SW480 (cell line): ENCODE measurements around the gene FA2H.
"Not testable (repeated sequence)": the region's sequence is repeated elsewhere in the genome, so short reads cannot be mapped to it uniquely, and the experiment has no call there.

Experiments
- DNase-seq: peaks from one replicate; pipeline ENCODE4 v3.0.0-alpha.2; 2016; ENCODE audit warnings: low spot score

Gene FA2H

DNA sequence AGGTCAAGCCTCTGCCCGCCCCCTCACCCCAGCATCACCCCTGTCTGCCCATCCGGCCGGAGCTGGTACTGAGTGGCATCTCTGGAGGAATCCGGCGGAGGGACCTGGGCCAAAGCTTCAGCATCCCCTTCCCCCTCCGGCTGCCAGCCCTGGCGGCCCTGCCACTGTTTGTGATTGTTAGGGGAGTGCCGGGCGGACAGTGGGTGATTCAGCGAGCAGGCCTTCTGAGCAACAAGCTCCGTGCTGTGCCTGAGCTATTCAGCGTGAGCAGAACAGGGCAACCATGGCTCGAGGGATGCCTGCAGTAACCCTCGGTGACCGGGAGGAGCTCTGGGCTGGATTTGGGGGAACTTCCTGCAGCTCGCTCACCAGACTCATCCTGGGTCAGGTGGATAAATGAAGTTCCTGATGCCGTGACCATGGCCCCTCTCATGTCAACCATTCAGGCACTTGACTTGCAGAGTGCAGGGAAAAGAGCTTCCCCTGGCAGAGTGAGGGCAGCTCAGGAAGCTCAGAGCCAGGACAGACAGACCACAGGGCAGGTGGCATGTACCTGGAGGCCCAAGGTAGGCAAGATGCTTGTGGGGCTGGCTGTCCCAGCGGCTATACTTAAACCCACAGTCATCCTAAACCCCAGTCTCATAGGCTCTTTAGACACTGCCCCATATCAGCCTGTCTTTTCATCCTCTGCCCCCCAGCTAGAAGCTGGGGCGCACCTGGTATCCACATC, 49.6 kb downstream of the FA2H start:
- peak; percentile 36 for DNase-seq

DNA sequence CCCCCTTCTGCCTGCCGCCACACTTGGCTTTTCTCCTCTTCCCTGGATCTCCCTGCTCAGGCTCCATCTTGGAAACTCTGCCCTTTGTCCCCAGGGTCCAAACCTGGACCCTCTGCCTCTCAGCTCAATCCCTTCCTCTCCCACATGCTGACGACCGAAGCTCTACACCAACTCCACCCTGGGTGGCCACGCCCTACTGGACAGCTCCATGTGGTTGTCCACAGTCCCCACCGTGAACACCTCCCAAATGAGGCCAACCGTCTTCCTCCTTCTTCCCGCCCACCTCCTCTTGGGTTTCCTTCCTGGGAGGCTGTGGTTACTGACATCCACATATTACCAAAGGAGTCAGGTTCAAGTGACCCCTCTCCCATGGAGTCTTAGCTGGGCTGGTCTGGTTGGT, 51.4 kb downstream of the FA2H start:
- no peak for DNase-seq

DNA sequence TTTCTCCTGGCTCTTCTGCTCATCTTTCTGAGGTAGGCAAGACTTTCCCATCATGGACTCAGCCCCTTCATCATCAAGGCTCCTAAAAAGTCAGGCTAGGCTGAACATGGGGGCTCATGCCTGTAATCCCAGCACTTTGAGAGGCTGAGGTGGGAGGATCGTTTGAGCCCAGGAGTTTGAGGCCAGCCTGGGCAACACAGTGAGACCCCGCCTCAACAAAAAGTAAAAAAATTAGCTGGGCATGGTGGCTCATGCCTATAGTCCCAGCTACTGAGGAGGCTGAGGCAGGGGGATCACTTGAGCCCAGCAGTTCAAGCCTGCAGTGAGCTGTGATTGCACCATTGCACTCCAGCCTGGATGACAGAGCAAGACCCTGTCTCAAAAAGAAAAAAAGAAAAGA, 52.5 kb downstream of the FA2H start:
- DNase-seq: not testable (repeated sequence)

DNA sequence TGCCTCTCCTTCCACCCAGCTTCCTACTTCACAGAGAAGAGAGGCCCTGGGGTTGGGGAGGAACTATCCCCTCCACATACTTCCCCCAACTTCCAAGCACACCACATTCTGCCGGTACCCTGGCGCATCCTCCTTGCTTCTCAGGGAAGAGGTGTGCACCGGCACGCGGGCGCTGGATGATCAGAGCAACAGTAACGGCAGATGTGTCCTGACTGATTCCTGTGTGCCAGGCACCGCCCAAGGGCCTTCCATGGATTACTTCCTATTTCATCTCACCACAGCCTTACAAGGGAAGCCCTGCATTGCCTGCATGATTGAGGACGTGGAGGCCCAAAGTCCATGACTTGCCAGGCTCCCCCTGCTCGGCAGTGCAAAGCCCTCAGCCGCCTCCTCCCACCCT, 52.9 kb downstream of the FA2H start:
- DNase-seq: no peak

DNA sequence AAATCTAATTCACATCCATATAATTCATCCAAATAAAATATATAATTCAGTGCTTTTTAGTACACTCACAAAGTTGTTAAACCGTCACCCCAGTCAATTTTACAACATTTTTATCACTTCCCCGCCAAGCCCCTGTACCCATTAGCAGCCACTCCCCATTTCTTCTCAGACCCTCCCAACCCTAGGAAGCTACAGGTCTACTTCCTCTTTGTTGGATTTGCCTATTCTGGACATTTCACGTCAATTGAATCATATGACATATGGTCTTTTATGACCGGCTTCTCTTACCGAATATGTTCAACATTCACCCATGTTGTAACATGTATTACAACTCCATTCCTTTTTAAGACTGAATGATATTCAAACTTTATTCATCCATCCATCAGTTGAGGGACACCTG, 54.0 kb downstream of the FA2H start:
- DNase-seq: no peak

DNA sequence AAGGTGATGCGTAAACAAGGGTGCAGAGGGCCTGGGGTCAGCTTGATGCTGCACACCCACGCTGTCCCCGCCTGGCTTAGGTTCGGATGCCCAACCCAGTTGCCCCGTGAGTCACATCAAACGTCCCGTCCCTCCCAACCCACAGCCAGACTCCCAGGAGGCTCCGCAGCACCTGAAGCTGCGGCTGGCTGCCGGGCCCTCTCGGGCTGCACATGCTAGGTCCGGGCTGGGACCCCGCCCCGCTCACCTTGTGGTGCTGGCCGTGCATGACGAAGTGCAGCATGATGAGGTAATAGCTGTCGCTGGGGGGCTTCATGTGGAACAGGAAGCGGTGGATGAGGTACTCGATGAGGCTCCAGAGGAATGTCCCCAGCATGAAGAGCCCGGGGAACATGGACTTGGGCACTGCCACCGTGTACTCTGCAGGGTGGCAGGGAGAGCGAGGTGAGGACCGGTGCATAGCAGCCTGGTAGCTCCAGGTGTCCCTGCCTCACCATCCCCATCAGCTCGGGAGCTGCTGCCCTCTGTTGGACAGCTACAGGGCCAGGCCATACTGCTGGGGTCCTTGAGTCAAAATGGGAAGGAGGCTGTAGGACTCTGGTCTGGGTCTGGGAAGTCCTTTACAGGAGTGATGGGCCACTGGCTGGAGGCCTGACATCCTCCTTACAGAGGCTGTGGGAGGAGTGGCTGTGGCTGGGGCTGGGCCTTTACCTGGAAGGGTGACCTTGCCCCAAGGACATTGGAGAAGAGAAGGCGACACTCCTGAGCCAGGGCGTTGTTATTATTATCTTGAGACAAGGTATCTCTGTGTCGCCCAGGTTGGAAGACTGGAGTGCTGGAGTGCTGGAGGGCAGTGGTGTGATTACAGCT, 55.6 kb downstream of the FA2H start:
- no peak for DNase-seq

DNA sequence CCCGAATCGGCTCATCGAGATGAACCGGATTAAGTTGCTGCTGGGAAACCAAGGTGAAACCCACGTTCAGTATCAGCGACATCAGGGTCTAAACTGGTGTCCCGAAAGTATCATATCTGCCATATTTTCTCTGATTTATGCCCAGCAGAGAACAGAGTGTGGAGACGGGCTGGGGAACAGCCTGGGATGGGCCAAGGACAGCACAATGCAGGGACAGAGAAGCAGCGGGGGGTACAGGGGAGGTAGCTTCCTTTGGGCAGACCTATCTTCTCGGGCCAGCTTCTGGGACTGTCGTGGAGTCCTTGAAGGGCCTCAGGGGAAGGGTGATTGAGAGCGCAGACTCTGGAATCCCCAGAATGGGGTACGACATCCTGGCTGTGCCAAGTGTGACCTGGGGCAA, 56.5 kb downstream of the FA2H start:
- no peak for DNase-seq

DNA sequence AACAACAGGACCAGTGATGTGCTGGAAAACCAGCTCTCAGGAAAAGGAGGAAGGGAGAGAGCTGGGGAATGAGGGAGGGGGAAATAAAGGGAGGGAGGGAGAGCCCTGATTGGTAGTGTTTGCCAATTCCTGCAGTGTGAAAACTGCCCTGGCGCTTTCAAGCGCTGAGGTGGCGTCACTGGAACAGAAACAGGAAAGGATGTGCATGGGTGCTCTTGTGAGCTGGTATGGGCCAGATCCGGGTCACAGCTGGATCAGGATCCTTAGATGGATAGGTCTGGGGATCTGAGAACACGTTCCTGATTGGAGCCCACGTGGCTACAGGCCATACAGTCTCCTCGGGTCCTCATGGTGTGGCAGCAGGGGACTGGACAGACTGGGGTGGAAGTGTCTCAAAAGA, 57.3 kb downstream of the FA2H start:
- no peak for DNase-seq

DNA sequence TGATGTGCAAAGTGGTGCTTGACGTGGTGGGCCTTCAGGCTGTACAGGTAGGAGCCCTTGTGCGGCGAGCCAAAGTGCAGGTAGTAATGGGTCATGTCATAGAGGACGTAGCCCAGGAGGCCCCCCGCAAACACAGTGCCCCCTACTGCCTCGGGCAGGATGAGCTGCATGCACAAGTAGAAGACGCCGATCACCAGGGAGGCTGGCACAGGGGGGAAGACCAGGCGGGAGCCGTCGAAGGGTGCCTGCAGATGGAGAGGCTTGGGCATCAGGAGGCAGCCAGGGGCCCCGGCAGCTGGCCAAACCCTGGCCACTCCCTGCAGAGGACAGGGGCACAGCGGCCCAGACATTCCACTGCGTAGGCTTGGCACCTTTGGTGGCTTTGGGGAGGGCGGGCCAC, 58.3 kb downstream of the FA2H start:
- no peak for DNase-seq

DNA sequence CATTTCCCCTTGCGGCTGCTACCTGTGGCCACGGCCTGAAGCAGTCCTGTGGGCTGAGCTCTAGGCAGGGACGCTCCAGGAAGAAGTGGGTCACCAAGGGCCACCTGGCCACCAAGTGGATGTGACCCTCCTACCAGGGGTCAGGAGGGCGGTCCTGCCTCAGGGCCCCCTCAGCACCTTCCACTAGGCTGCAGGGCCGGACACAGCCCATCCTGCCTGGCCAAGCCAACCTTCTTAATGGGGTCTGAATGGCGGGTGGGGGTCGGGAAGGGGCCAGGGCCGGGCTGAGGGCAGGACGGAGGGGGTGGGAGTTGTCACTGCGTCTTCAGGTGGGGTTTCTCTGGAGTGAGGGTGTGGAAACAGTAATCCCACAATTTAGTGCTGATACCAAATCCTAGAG, 60.7 kb downstream of the FA2H start:
- DNase-seq: no peak

DNA sequence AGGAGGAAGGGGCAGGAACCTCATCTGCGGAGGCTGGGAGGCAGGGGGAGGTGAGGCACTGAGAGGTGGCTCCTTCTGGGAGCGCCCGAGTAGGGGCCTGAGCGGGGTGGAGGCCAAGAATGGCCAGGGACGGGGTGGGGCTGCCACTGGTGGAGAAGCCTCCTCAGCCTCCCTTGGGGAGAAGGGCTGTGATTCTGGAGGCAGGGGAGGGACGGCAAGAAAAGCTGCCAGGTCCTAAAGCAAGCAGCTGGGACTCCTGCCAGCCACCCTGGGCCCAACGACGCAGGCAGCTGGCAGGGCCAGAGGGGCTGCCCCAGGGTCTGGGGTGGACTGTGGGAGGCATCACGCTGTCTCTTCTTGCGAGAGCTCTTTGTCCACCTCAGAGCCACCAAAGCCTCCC, 61.3 kb downstream of the FA2H start:
- DNase-seq: no peak

DNA sequence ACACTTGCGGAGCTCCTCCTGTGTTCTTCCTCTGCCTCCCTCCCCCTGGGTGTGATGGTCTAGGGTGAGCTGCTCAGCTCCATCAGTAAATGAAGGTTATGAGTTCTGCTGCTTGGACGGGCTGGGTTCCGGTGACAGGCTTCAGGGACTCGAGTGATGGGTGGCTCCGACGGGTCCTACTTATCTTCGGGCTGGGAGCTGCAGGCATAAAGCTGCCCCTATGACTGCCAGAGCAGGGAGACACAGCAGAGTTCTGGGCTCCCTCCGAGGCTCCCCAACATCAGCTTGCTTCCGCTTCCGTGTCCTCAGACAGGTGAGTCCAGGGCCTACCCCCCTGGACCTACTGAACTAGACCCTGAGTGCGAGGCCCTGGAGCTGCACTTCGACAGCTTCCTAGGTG, 62.7 kb downstream of the FA2H start:
- DNase-seq: no peak

DNA sequence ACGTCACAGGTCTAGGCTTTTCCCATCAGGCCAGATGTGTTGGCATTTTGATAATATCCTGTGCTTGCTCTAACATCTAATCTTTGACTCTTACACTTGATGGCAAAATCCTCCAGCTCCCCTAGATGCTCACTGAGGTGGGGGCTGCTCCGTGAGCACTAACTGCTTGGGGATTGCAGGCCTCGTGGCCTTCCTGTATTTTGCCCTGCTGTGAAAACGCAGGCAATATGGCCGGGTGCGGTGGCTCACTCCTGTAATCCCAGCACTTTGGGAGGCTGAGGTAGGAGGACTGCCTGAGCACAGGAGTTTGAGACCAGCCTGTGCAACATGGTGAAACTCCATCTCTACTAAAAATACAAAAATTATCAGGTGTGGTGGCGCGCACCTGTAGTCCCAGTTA, 64.2 kb downstream of the FA2H start:
- DNase-seq: no peak

DNA sequence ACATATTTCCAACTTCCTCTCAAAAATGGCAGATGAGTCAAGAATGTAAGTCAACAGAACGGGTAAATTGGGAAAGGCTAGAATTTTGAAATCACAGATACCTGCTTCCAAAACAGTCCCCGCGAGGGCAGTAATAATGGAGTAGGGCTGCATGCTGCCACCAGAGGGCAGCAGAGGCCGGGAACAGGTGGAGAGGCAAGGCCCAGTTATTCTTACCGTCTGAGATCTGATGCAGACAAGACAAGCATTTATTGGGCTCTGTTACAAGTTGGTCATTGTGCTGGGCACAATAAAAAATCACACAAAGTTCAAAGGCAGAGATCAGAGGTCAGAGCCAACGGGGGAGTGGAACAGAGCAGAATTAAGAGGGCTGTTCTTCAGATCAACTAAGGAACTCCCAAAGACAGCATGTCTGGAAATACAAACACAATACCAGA, 65.2 kb downstream of the FA2H start:
- DNase-seq: peak; percentile 73

DNA sequence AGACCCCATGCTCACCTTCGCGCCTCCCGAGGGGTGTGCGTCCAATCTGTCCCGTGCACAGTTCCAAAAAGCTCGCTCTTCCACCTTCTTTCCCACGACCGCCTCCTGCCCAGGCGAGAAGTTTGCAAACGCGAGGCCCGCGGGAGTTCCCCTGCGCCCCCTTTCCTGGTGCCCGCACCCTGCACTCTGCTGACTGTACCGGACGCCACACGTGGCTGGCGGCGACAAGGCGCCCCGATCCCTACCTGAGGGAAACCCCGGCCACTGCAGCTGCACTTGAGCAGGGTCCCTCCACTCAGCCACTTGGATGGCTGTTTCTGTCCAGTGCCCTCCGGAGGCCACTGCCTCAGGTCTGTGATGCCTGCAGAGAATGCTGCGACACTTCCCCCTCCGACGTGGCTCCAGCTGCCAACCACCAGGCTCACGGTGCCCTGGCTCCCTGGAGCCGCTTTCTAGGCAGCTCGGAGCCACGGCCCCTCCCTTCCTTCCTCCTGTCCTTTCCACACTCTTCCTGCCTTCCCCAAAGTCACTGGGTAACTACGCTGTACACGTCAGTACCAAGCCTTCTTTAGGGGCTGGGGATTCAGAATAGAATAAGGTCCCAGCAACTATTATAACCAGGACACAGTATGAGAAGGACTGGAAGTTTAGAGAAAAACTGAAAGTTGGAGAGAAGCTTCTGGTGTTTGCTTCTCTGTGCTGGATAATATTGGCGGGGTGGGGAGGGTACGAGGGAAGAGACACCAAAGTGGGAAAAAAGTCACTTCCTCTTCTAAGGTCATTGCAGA, 74.0 kb downstream of the FA2H start, which contains the start of gene MLKL:
Gene MLKL (minus strand): TSS at position 425 of the 788 bp plus-strand sequence. CDS start 5,105 bp downstream, outside the sequence.
- peak; percentile 63 for DNase-seq

DNA sequence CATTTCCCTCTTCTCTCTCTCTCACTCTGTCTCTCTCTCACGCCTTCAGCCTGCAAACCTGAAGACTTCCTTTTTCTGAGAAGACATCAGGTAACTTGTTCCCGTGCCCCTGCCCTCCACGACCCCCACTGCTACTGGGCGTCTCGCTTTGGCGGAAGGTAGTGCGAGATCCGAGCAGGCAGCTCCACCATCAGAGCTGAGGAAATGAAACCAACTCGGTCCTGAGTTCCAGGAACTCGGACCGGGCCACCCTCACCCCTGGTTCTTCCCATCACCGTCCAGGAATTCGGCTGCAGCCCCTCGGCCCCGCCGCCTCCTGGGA, 74.5 kb downstream of the FA2H start:
- no peak for DNase-seq

DNA sequence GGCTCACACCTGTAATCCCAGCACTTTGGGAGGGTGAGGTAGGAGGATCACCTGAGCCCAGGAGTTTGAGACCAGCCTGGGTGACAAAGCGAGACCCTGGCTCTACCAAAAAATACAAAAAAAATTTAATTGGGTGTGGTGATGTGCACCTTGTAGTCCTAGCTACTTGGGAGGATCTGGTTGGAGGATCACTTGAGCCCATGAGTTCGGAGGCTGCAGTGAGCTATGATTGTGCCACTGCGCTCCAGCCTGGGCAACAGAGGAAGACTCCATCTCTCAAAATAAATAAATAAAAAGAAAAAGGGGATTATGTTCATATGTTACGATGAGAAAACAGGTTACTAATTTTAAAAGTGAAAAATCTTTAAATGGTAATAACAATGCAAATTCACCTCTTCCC, 75.0 kb downstream of the FA2H start:
- DNase-seq: no peak

DNA sequence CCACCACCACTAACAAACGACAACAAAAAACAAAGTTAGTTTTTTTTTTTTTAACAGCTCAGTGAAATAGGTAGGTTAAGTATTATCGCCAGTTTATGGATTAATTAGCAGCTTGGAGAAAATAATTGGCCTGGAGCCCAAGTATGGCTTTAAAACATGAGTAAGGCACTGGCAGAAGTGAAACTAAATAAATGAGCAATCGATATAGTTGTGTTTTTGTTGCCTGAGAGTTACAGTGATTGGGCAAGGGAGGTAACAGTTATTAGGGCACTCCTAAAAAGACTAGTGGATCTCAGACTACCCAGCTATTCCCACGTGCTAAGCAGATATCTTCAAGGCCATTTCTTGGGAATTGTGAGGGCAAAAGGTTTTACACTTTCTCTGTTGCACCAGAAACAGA, 76.4 kb downstream of the FA2H start:
- DNase-seq: no peak

DNA sequence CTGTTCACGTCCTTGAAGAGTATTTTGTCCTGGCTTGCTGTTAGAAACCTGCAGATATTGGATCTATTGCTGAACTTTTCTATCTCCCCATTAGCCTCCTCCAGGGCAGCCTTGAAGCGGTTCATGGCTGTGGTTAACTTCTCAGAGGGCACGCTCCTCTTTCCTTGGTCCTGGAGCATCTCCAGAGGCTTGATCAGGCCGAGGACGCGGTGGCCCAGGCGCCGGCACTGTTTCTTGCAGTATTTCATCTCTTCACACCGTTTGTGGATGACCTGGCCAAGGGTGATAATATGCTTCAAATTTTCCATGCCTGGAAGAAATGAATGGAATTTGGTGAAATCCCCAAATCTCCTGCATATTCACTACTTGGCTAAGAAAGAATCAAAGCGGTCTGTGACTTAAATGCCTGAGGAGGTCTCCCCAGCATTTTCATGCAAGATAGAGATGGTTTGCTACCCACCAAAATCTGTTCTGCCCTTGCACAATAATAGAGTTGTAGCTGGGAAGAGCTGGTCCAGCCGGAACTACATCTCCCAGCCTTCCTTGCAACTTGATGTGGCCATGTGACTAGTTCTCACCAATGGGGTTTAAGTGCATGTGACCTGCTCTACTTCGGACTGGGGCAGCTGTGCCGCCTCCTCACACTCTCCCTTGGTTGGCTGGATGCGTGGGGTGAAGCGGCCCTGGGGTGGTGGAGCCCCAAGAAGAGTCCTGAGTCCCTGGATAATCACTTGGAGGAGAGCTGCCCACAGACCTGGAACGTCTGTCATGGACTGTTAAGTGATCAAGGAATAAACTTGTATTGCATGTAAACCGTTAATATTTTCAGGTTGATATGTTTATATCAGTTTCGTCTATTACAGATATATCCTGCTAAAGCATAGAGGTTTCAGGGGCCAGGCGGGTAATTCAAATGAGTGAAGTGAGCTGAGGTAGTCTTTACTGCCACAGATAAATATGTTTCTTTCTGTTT, 78.9 kb downstream of the FA2H start:
- DNase-seq: peak; percentile 89

DNA sequence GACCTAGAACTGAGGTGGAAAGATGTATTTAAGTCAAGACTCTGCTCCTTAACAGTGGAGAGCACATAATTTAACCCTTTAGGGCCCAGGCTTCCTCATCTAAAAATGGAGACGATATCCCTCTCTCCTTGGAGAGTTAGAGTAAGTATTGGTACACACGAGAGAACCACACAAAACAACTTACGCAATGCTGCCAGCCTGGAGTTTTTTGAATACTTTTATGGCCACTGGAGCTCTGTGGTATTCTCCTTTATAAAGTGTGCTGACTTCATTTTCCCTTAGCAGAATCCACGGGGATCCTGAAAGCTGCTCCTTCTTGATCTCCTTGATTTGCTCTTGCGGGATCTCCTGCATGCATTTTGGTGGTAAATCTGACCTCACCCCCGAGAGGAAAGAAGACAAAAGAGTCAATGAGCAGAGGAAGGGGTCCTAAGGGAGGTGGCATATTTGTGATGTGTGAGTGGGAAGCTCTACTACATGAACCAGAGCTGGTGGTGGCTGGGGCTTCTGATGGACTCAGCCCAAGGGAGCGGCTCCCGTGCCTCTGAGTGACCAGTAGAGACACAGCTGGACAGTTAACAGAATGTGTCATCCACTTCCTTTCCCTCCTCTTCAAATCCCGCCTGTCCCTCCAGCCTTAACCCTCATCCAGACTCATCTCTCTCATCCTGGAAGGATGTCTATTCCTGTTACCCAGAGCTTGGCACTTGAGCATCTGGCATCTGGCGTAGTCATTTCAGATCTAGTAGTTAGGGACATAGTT, 83.3 kb downstream of the FA2H start:
- DNase-seq: no peak

DNA sequence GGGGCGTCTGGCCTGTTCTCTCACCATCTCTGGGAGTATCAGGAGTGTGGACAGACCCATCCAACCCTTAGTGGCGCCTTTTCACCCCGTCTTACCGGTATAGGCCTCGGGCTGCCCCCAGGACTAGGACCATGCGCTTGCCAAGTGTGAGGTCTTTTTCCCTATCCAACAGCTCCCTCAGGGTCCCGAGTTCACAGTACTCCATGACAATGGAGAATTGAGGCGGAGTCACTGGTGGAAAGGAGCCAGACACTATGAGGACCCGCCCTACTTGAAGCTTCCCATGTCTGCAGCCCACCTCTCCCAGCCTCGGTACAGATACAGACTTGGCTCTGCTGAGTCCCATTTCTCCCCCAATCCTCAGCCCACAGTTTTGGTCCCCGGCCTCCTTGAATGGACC, 92.1 kb downstream of the FA2H start:
- DNase-seq: no peak
